HG03196 (cell line): ENCODE results near the gene KLHL18.
"Not testable (repeated sequence)": the region's sequence is repeated elsewhere in the genome, so short reads cannot be mapped to it uniquely, and the experiment has no call there.

ENCODE experiments used
- ATAC-seq: cut with Tn5 transposase; IDR thresholded peaks from one replicate; pipeline ENCODE4 v1.9.1; 2021; ENCODE audit not compliant: unreplicated experiment

Gene KLHL18

DNA sequence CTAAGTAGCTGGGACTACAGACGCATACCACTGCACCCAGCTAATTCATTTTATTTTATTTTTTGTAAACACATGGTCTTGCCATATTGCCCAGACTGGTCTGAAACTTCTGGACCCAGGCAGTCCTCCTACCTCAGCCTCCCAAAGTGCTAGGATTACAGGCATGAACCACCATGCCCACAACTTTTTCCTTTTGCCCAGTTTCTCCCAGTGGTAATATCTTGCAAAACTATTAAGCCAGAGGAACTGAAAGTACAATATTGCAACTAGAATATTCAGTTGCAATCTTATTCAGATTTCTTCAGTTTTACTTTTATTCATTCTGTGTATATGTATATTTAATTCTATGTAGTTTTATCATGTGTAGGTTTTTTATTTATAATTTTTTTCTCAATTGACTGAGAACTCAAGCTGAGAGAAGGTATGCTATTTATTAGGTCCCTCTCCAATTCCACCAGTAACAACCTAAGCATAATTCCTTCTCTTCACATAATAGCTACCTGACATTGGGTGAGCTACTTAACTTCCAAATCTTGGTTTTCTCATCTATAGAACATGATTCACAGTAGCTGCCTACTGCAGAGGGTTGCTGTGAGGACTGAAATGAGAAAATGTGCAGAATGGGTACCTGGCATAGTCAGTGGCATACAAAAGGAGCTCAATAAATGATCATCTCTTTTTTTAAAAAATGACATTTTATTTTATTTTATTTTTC, 30.8 kb downstream of the KLHL18 start:
- ATAC-seq, result no peak

DNA sequence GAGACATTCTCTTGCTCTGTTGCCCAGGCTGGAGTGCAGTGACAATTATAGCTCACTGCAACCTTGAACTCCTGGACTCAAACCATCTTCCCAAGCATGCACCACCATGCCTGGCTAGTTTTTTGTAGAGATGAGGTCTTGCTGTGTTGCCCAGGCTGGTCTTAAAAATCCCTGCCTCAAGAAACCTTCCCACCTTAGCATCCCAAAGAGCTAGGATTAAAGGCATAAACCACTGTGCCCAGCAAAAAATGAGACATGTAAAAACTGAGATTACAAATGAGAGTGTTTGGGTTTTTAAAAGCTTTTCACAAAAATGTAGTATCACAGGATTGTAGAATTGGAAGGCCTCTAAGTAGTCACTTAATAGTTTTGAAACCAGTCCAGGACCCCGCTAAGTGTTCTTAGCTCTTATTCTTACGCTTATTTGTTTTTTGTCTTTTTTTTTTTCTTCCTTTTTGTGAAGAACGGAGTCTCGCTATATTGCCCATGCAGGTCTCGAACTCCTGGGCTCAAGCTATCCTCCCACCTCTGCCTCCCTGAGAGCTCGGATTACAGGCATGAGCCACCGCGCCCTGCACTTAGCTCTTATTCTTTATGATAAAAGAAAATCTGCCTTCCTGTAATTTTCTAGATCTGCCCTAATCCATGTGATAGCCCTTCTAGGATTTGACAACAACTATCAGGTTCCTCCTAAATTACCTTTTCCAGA, 31.5 kb downstream of the KLHL18 start:
- no peak for ATAC-seq

DNA sequence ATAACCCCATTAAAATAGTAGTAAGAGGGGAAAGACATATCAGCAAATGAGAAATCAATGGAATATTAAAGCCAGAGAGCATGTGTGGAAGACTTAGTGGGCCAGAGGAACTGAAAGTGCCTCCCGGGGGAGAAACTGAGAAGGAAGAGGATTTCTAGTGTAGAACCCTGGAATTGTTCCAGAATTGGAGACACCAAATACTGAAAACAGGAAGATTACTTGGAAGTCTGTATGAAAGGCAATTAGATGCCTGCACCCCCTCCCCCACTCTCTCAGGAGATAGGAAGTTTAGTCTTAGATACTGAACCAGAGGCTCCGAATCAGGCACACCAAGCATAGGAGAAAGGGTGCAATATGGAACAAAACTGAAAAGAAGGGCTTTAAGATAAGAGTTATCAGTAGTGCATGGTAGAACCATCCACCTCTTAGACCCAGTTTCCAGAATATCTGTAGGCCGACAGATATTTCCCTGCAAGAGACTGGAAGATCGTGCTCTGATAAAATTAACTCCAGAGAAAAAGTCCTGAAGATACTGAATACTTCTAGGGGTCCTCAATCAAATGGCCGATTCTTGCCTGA, 32.4 kb downstream of the KLHL18 start:
- ATAC-seq, result no peak

DNA sequence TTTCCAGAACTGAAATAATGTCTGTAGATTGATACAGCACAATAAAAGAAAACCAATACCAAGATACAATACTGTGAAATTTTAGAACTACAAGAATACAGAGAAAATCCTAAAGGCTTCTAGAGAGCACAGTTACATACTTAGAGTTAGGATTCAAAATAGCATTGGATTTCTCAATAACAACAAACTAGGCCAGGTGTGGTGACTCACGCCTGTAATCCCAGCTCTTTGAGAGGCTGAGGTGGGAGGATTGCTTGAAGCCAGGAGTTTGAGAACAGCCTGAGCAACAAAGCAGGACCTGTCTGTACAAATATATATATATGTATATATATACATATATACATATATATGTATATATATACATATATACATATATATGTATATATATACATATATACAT, 33.4 kb downstream of the KLHL18 start:
- not testable (repeated sequence) for ATAC-seq

DNA sequence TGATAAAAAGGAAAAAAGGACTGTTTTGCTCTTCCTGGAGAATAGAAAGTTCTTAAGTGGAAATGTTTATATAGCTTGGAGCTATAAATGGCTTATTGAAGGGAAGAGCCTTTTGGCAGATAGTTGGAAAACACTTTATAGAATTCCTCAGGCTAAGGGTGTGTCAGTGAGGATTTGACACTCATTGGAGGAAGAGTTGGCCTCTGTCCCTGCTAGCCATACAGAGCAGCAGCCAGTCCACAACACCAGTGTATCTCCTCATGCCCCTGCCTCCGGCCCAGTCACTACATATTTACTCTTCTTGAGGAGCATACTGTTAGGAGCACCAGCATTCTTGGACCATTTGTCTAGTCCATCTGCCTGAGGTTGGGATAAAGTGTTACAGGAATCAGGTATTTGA, 36.2 kb downstream of the KLHL18 start:
- ATAC-seq, result no peak

DNA sequence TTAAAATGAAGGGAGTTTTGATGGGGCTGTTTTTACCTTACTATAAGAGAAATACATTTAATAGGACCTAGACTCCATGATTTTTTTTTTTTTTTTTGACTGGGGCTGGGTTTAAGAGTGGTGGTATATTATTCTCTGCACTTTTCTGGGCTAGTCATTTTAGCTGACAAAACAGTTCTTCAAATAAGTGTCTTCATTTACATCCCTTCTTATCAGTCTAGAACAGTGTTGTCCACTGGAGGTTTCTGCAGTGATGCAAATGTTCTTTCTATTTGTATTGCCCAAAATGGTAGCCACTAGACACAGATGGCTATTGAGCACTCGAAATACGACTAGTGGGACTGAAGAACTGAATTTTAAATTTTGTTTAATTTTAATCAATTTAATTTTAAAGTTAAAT, 37.2 kb downstream of the KLHL18 start:
- ATAC-seq, result no peak

DNA sequence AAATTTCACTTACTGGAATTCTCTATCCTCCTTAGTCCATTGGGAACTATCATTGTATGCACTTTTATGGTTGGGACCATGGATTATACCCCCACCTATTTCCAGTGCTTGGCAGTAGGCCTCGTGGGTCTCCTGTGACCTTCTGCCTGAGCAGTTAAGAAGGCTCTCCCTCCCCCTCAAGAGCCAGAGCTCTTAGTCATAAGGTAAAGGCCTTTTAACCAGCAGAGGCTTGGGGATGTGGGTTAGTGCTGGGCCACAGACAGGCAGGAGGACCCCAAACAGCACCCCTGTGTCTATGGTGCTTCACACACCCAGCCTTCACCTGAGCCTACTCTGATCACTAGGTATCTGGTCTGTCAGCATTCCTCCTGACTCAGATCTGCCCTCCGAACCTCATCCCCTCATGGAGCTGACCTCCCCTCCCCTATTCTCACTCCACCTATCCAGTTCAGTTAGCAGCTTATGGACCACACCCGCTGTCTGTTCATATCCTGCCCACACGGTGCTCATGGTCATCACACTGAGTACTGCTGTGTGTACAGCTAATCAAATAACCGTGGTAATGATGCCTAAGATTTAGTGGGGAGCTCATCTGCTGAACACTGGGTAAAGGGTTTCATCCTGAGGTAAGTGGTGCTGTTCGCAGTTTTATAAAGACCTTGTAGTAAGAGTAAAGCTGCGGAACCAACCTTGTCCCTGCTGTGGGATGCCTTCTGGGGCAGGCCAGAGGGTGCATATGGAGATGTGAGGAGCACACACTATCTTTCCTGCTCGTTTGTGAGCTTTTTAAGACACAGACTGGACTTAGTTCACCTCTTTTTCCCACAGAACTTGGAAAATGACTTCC, 40.9 kb downstream of the KLHL18 start:
- no peak for ATAC-seq

DNA sequence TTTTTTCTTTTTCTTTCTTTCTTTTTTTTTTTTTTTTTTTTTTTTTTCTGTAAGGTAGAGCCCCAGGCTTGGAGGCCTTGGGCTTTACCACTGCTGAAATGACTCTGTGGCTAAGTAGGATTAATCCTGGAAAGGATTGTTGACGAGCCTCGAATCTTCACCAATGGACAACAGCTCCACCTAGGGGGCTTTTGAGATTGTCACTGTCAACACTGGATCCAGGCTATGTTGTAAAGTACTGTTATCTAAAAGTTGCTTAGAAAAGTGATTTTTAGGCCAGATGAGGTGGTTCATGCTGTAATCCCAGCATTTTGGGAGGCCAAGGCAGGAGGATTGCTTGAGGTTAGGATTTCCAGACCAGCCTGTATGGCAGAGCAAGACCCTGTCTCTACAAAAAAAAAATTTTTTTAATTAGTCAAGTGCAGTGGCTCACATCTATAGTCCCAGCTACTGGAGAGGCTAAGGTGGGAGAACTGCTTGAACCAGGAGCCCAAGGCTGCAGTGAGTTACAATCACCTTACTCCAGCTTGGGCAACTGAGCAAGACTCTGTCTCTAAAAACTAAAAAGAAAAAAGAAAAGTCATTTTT, 41.6 kb downstream of the KLHL18 start:
- ATAC-seq, result no peak

DNA sequence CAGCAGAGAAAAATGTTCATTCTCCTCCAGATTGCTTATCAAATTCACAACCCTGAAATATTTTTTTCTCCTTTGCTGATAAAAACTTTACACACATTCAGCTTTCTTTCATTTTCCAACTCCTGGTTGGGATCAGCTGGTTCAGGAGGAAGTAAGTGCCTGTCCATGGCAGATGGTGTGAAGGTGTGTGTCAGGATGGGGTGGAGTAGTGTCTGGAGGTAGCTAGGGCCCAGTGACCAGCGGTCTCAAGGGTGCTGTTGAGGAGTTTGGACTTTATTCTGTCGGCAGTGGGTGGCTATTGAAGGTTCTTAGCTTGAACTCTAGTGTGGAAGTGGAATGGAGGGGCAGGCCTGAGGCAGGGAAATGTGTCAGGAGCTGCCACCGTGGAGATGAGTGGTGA, 51.2 kb downstream of the KLHL18 start:
- ATAC-seq, result no peak

DNA sequence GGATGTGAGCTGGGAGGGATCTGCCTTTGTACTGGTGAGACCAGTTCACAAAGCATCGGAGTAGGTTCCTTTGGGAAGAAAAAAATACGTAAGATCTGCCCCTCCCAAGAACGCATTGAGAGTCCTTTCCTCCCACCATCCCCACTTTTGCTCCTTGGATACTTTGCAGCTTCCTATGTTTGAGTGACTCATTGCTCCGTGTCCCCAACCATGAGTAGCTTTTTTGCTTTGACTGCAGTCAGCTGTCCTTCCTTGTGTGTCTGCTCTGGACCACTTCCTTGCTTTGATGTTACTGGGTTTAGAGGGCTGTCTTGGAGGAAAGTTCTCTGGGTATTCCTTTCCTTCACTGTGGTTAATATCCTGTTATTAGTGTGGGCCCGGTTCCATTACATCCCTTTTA, 54.9 kb downstream of the KLHL18 start:
- no peak for ATAC-seq

DNA sequence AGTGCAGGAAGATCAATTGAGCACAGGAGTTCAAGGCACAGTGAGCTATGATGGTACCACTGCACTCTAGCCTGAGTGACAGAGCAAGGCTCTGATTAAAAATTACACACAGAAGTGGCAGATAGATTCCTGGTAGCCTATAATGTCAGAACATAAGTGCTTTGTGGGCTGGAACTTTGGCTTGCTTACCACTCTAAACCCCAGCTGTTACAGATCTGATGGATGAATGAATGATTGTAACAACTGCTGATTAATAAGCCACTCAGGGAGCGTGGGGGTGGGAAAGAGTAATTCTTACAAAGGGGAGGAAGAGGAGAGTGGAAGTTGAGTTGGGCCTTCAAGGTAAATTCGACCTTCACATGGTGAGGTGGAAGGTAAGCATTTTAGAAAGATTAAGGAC, 57.2 kb downstream of the KLHL18 start:
- ATAC-seq, result no peak

DNA sequence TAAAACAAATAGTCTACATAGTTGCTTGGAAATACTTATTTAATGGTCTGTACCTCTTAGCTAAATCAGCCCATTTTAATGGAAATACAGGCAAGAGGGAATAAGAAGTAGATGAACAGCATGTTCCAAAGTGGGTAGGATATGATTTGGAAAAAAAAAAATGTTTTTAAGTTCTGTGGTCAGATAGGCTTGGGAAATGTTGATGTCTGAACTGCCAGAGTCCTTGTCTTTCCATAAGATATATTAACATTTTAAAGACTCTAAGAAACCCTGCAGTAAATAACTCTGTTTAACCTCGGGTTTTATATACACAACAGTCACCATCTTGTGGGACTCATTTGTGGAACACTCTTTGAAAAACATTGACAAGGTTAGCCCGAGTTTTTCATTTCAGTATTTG, 58.1 kb downstream of the KLHL18 start:
- no peak for ATAC-seq

DNA sequence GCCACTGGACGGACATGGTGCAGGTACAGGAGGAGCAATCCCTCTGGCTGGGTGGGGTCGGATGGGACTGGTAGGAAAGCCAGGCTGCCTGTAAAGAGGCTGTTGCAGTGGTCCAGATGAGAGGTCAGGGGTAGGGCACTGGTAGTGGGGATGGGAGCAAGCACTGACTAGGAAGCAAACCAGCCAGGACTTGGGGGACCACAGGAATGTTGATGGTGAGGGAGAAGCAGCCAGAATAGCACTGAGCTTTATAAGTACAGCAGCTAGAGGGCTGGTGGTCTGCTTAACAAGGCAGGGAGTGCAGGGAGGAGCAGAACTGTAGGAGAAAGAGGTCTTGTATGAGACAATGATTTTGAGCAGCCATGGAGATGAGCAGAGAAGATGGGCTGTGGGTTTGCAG, 59.4 kb downstream of the KLHL18 start:
- no peak for ATAC-seq

DNA sequence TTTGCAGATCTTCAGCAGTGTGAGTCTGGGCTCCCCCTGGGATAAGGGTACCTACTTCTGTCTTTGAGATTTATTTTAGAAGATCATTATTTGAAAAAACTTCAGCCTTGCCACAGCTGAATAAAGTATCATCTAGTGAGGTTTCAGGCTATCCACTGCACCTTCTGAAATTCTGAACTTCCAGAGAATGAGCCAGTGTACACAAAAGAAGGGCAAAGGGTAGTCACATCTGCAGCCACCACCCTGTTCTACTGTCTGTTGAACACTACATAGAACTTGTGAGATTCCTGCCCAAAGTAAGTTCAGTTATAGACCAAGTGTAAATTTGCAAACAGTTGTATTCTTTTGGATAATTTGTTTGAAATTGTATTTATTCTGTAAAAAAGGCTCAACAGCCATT, 60.1 kb downstream of the KLHL18 start:
- ATAC-seq, result no peak

DNA sequence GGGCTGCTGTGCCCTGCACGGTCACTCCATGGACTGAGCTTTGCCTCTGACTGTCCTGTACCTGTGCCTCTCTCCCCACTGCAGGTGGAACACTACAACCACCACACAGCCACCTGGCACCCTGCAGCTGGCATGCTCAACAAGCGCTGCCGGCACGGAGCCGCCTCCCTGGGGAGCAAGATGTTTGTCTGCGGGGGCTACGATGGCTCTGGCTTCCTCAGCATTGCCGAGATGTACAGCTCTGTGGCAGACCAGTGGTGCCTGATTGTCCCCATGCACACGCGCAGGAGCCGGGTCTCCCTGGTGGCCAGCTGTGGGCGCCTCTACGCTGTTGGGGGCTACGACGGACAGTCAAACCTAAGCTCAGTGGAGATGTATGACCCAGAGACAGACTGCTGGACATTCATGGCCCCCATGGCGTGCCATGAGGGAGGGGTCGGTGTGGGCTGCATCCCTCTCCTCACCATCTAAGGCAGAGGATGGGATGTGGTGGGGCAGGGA, 60.8 kb downstream of the KLHL18 start:
- no peak for ATAC-seq

DNA sequence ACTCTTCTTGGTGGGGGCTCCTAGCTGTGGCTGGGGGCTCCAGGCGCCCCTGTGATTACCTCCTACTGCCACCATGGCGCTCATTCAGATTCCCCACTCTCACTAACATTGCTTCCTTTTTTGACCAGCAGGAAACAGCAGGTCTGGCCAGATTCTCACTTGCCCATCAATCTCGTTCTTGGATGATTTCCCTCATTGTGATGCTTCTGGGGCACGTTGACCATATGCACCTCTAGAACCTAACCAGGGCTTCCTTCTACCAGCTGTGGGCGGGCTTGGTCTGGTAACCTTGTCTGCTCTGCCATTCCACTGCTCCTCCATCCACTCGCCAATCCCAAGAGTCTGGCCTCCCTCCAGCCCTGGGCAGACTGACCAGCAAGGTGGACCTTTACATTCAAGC, 62.2 kb downstream of the KLHL18 start:
- no peak for ATAC-seq

DNA sequence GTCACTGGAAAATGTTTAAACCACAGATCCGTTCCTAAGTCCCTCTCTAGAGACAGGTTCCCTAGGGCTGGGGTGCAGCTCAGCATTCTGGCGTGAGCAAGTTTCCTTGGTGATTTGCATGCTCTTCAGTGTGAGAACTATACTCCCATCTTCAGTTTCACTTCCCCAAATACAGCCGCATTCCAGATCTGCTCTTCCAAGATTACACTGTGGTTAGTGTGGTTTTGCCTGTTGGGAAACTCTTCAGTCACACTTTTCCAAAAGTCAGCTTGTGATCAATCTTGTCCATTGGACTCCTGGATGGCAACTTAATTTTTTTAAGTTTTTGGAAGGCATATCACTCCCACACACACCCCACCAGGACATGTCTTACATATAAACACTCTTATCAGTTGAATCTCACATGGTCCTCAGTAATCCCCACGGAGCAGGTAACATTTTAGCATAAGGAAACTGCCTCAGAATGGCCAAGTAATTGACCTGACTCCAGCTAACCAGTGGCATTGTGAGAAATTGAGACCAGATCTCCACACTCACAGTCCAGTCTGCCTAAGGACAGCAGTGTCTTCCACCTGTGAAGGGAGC, 64.6 kb downstream of the KLHL18 start:
- ATAC-seq, result peak; percentile 75

DNA sequence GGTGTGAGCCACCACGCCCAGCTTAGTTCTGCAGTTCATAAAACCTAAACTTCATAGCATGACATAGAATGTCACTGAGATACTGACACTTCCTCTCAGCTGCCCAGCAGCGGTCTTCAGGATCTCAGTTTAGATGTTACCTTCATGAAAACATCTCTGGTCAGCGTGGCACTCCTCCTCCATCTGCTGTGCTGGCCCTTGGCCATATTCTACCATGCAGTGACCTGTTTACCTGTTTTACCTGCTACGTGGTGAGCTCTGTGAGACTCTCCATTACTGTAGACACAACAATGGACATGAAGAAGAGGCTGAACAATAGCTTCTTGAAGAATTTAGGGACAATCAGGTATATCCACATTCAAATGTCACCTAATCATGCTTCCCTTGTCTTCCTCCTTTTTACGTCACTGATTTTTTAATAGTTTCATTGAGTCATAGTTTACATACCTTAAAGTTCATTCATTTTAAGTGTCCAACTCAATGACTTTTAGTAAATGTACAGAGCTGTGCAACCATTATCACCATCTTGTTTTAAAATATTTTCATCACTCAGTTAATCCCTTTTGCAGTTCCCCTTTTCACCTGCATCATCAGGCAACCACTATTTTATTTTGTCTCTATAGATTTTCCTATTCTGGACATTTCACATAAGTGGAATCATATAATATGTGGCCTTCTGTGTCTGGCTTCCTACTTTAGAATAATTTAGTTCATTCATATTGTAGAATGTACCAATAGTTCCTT, 65.8 kb downstream of the KLHL18 start:
- ATAC-seq, result no peak

DNA sequence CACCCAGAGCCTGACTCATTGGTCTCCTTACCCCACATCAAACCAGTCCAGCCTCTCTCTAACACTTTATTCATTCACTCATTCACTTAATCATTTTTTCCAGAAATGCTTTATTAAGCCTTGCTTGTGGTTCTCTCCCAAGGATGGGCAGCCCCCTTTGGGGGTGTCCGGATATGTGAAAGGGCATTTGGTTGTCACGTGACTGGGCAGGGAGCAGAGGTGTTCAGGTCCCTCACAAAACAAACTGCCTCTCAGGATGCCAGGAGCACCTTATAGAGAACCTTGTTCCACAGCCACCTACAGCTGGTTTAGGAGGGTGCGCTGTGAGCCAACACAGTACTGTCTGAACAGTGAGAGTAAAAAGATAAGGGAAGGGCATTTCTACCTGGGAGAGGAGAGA, 72.3 kb downstream of the KLHL18 start:
- ATAC-seq, result no peak

DNA sequence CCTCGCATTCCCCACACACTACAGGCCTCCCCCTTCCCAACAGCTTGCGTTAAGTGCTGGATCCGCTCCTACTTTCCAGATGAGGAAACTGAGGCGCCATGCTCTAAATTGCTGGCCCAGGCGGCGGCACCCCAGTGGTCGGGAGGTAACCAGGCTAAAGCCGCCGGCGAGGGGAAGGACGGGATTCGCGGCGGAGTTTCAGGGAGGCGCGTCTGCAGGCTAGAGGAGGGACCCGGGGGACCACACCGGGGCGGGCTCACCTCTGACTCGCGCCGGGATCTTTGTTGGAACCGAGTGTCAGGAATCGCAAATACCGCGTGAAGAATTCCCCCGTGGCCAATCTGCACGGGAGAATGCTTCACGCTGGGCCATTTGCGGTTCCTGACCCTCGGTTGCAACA, 73.5 kb downstream of the KLHL18 start:
- ATAC-seq, result no peak
